Astrocyte of the spinal cord (primary cell): ENCODE measurements around the gene FUOM.
"Not testable (repeated sequence)": the region's sequence is repeated elsewhere in the genome, so short reads cannot be mapped to it uniquely, and the experiment has no call there.

ENCODE experiments used
- DNase-seq: peaks from one replicate; pipeline ENCODE4 v3.0.0; 2011; ENCODE audit warnings: low read depth, low spot score
- H3K4me3 ChIP-seq: 2 replicates; pipeline ENCODE4 v1.5.1; 2011; ENCODE audit warnings: low read depth, mild to moderate bottlenecking, low read length, moderate library complexity
- CTCF ChIP-seq: IDR thresholded peaks from 2 replicates; pipeline ENCODE4 v1.5.1; 2012; ENCODE audit warnings: low read depth, mild to moderate bottlenecking, low read length, inconsistent platforms
- in situ Hi-C: cut with HindIII; loops from 2 replicates; pipeline ENCODE4 v1.10.0; 2017; ENCODE audit warnings: low sequenced_read_pairs

The FUOM gene

GRCh38 chr10:133388973-133389818 lies 31.4 kb upstream of the FUOM start:
- no peak for DNase-seq
- no peak overlapping the region for H3K4me3 ChIP-seq
- no peak for TF ChIP-seq CTCF
- in situ Hi-C loops = no loop called here

DNA sequence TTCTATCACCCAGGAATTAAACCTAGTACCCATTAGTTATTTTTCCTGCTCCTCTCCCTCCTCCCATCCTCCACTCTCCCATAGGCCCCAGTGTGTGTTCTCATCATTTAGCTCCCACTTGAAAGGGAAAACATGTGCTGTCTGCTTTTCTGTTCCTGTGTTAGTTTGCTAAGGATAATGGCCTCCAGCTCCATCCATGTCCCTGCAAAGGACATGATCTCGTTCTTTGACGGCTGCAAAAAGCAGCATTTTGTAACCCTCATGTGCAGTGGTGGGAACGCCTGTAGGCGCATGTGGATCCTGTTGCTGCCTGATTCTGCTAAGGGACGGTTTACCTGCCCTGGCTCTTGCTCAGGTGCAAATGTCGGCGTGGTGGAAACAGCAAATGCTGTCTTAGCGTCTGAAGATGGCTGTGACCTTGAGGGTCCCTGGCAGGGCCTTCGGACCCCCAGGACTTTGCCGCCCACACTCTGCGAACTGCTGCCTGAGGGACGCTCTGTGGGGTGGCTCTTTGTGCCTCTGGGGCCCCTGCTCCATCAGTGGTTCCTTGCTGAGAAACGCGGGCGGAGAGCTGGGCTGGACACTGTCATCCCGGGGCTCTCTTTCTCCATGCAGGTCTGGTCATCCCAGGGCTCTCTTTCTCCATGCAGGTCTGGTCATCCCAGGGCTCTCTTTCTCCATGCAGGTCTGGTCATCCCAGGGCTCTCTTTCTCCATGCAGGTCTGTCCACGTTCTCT lies 30.6 kb upstream of the FUOM start:
- TF ChIP-seq CTCF = no peak
- no peak for DNase-seq
- in situ Hi-C loops = no loop called here
- H3K4me3 ChIP-seq = no peak overlapping the region

GRCh38 chr10:133386951-133387350 lies 29.1 kb upstream of the FUOM start:
- in situ Hi-C loops, H3K4me3 ChIP-seq, DNase-seq: not testable (repeated sequence)

DNA sequence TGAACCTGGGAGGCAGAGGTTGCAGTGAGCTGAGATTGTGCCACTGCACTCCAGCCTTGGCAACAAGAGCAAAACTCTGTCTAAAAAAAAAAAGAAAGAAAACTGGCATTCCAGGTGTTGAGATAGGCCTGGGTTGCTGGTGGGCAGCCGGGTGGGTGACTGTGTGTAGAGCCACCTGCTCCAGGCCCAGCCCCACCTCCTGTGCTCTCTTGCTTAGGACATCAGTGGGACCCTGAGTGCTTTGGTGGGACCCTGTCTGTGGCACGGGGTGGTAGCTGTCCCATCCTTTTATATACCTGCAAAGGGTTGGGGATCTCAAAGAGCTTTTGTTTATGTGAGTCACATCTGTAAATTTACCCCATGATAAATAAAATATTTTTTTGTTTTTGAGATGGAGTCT lies 27.4 kb upstream of the FUOM start:
- in situ Hi-C loops = no loop called here
- no peak for TF ChIP-seq CTCF
- no peak overlapping the region for H3K4me3 ChIP-seq
- DNase-seq = no peak

DNA sequence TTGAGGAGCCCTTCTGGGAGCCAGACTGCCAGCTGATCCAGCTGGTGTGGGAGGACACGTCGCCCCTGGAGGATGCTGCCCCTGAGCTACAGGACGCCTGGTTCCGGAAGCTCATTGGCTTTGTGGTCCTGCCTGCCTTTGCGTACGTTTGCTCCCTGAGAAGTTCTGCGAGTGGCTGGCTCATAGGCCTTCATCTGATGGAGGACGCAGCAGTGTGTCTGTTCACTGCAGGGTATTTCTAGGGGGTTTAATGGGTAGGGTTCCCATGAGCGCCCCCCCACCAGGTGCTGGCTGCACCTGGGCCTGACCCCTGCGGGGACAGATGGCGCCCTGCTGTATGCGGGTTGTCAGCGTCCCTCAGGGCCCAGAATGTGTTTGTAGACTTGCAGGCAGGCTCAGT lies 26.3 kb upstream of the FUOM start:
- TF ChIP-seq CTCF = no peak
- in situ Hi-C loops = no loop called here
- DNase-seq = no peak
- H3K4me3 ChIP-seq = no peak overlapping the region

DNA sequence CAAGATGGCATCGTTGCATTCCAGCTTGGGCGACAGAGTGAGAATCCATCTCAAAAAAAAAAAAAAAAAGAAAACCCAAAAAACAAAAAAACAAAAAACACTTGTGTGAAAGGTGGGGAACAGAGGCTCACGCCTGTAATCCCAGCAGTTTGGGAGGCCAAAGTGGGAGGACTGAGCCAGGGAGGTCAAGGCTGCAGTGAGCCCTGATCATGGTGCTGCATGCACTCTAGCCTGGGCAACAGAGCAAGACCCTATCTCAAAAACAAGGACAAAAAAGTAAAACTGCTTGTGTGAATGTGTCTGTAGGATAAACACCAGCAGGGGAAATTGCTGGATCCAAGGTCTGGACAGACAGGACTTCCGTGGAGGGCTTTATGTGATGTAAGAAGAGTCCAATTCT lies 25.7 kb upstream of the FUOM start:
- no peak overlapping the region for H3K4me3 ChIP-seq
- DNase-seq = no peak
- no peak for TF ChIP-seq CTCF
- in situ Hi-C loops = no loop called here

DNA sequence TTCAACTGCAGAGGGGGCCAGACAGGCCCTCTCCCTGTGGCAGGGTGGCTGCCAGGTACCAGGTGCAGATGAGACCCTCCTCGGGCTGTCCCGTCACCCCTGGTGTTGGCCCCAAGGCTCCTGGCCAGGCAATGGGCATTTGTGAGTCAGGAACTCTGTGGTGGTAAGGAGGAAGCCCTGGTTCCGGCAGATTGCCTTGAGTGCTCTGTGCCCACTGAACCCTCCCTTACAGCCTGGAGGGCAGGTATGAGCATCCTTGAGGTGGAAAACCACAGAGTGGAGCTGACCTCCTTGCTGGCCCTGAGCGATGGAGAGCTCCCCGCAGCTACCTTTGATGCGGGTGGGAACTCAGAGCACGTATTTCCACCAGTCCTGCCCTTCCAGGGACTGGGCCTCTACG lies 23.2 kb upstream of the FUOM start:
- no peak for TF ChIP-seq CTCF
- DNase-seq = no peak
- no peak overlapping the region for H3K4me3 ChIP-seq
- in situ Hi-C loops = no loop called here
